BLaER1 (cell line): ENCODE measurements around the gene RBFOX2.

Experiments
- H3K27ac ChIP-seq: shearing (Covaris generic); formaldehyde crosslinking; 2 replicates; pipeline ENCODE4 v1.8.1; 2022
- H3K27me3 ChIP-seq: shearing (Covaris generic); formaldehyde crosslinking; 2 replicates; pipeline ENCODE4 v1.8.1; 2022
- H3K36me3 ChIP-seq: shearing (Covaris generic); formaldehyde crosslinking; 2 replicates; pipeline ENCODE4 v1.8.1; 2022
- H3K4me1 ChIP-seq: shearing (Covaris generic); formaldehyde crosslinking; 2 replicates; pipeline ENCODE4 v1.8.1; 2022
- H3K4me2 ChIP-seq: shearing (Covaris generic); formaldehyde crosslinking; 2 replicates; pipeline ENCODE4 v1.8.1; 2022
- H3K4me3 ChIP-seq: shearing (Covaris generic); formaldehyde crosslinking; 2 replicates; pipeline ENCODE4 v1.8.1; 2022
- H3K9ac ChIP-seq: shearing (Covaris generic); formaldehyde crosslinking; 2 replicates; pipeline ENCODE4 v1.8.1; 2022
- H3K9me3 ChIP-seq: shearing (Covaris generic); formaldehyde crosslinking; 2 replicates; pipeline ENCODE4 v1.8.1; 2022
- H4K20me1 ChIP-seq: shearing (Covaris generic); formaldehyde crosslinking; 2 replicates; pipeline ENCODE4 v1.8.1; 2022
- Cebpa-rat ChIP-seq: shearing (Covaris generic); IDR thresholded peaks from 2 replicates; pipeline ENCODE4 v1.8.1; 2022

The RBFOX2 gene

GRCh38 chr22:35981900-35982299, 46.7 kb downstream of the RBFOX2 start:
- no peak for TF ChIP-seq Cebpa-rat
- H3K27me3 ChIP-seq: no peaks in the 10 kb centered on the region
- no peaks in the 10 kb centered on the region for H3K9me3 ChIP-seq
- no peaks in the 10 kb centered on the region for H3K4me1 ChIP-seq
- no peaks in the 10 kb centered on the region for H4K20me1 ChIP-seq
- no peak overlapping the region for H3K4me3 ChIP-seq
- H3K27ac ChIP-seq: no peak overlapping the region
- H3K36me3 ChIP-seq: no peaks in the 10 kb centered on the region
- H3K9ac ChIP-seq: no peak overlapping the region
- H3K4me2 ChIP-seq: no peak overlapping the region

GRCh38 chr22:35978889-35979288, 49.7 kb downstream of the RBFOX2 start:
- Histone ChIP-seq H3K36me3 (no peaks in the 10 kb centered on the region), H3K9me3 (no peaks in the 10 kb centered on the region), H3K27me3 (no peaks in the 10 kb centered on the region), H3K4me1 (no peaks in the 10 kb centered on the region), H3K4me2 (no peak overlapping the region), H4K20me1 (no peaks in the 10 kb centered on the region), H3K9ac (no peak overlapping the region), H3K27ac (no peak overlapping the region), H3K4me3 (no peak overlapping the region)
- no peak for TF ChIP-seq Cebpa-rat

- Histone ChIP-seq H3K9ac (no peak overlapping the region), H3K4me3 (no peak overlapping the region), H3K27me3 (no peaks in the 10 kb centered on the region), H3K4me2 (no peak overlapping the region), H3K4me1 (no peaks in the 10 kb centered on the region), H3K36me3 (no peaks in the 10 kb centered on the region), H3K27ac (no peak overlapping the region), H4K20me1 (no peaks in the 10 kb centered on the region), H3K9me3 (no peaks in the 10 kb centered on the region)
- TF ChIP-seq Cebpa-rat: no peak
Measured at GRCh38 chr22:35978201-35978600, 50.4 kb downstream of the RBFOX2 start.

GRCh38 chr22:35977136-35977535, 51.5 kb downstream of the RBFOX2 start:
- TF ChIP-seq Cebpa-rat: no peak
- Histone ChIP-seq H3K36me3 (no peaks in the 10 kb centered on the region), H3K9me3 (no peaks in the 10 kb centered on the region), H3K4me2 (no peak overlapping the region), H4K20me1 (no peaks in the 10 kb centered on the region), H3K27me3 (no peaks in the 10 kb centered on the region), H3K27ac (no peak overlapping the region), H3K4me1 (peaks cover 1% of the 10 kb centered on the region), H3K4me3 (no peak overlapping the region), H3K9ac (no peak overlapping the region)

GRCh38 chr22:35973388-35973787, 55.2 kb downstream of the RBFOX2 start:
- TF ChIP-seq Cebpa-rat: no peak
- H3K9me3 ChIP-seq: no peaks in the 10 kb centered on the region
- H3K9ac ChIP-seq: no peak overlapping the region
- no peaks in the 10 kb centered on the region for H4K20me1 ChIP-seq
- H3K4me3 ChIP-seq: no peak overlapping the region
- H3K4me1 ChIP-seq: peaks cover 12% of the 10 kb centered on the region
- H3K27me3 ChIP-seq: no peaks in the 10 kb centered on the region
- H3K4me2 ChIP-seq: no peak overlapping the region
- no peaks in the 10 kb centered on the region for H3K36me3 ChIP-seq
- no peak overlapping the region for H3K27ac ChIP-seq

GRCh38 chr22:35972559-35972958, 56.1 kb downstream of the RBFOX2 start:
- H3K9ac ChIP-seq: no peak overlapping the region
- TF ChIP-seq Cebpa-rat: no peak
- no peak overlapping the region for H3K4me2 ChIP-seq
- no peak overlapping the region for H3K27ac ChIP-seq
- no peaks in the 10 kb centered on the region for H4K20me1 ChIP-seq
- no peak overlapping the region for H3K4me3 ChIP-seq
- H3K27me3 ChIP-seq: no peaks in the 10 kb centered on the region
- H3K4me1 ChIP-seq: peaks cover 12% of the 10 kb centered on the region
- no peaks in the 10 kb centered on the region for H3K9me3 ChIP-seq
- no peaks in the 10 kb centered on the region for H3K36me3 ChIP-seq

- Histone ChIP-seq H3K4me3 (no peak overlapping the region), H3K4me2 (peak overlapping the region; percentile 37), H3K4me1 (peaks cover 12% of the 10 kb centered on the region), H3K9ac (no peak overlapping the region), H3K9me3 (no peaks in the 10 kb centered on the region), H3K27me3 (no peaks in the 10 kb centered on the region), H3K27ac (no peak overlapping the region), H3K36me3 (no peaks in the 10 kb centered on the region), H4K20me1 (no peaks in the 10 kb centered on the region)
- TF ChIP-seq Cebpa-rat: no peak
Measured at GRCh38 chr22:35971456-35972119, 57.0 kb downstream of the RBFOX2 start.

- Histone ChIP-seq H3K9me3 (no peaks in the 10 kb centered on the region), H3K4me1 (peaks cover 12% of the 10 kb centered on the region), H3K36me3 (no peaks in the 10 kb centered on the region), H3K4me3 (no peak overlapping the region), H3K27ac (no peak overlapping the region), H3K9ac (no peak overlapping the region), H3K4me2 (no peak overlapping the region), H4K20me1 (no peaks in the 10 kb centered on the region), H3K27me3 (no peaks in the 10 kb centered on the region)
- TF ChIP-seq Cebpa-rat: no peak
Measured at GRCh38 chr22:35970616-35971455, 57.8 kb downstream of the RBFOX2 start.

- H3K9ac ChIP-seq: no peak overlapping the region
- no peak overlapping the region for H3K4me3 ChIP-seq
- H4K20me1 ChIP-seq: no peaks in the 10 kb centered on the region
- peaks cover 10% of the 10 kb centered on the region for H3K4me1 ChIP-seq
- TF ChIP-seq Cebpa-rat: no peak
- H3K4me2 ChIP-seq: no peak overlapping the region
- no peaks in the 10 kb centered on the region for H3K36me3 ChIP-seq
- H3K27me3 ChIP-seq: no peaks in the 10 kb centered on the region
- H3K27ac ChIP-seq: no peak overlapping the region
- H3K9me3 ChIP-seq: no peaks in the 10 kb centered on the region
Measured at GRCh38 chr22:35967046-35967397, 61.6 kb downstream of the RBFOX2 start.

GRCh38 chr22:35966314-35967045, 62.1 kb downstream of the RBFOX2 start:
- Histone ChIP-seq H3K4me1 (peaks cover 4% of the 10 kb centered on the region), H3K4me3 (no peak overlapping the region), H3K9ac (no peak overlapping the region), H3K36me3 (no peaks in the 10 kb centered on the region), H3K27me3 (no peaks in the 10 kb centered on the region), H3K9me3 (no peaks in the 10 kb centered on the region), H3K4me2 (no peak overlapping the region), H3K27ac (no peak overlapping the region), H4K20me1 (no peaks in the 10 kb centered on the region)
- TF ChIP-seq Cebpa-rat: no peak
